Measurements from ENCODE around the gene TBX4.
"Not testable (repeated sequence)": the region's sequence is repeated elsewhere in the genome, so short reads cannot be mapped to it uniquely, and the experiment has no call there.

Gene TBX4

GRCh38 chr17:61427567-61427966, 24.7 kb upstream of the TBX4 start:
- in situ Hi-C loops (cut with MboI; ENCODE audit: low sequenced_read_pairs) = no loop called here

- in situ Hi-C loops (cut with MboI; ENCODE audit: low sequenced_read_pairs) = no loop called here
Observed at GRCh38 chr17:61429274-61429673, 22.9 kb upstream of the TBX4 start.

- in situ Hi-C loops (cut with MboI; ENCODE audit: low sequenced_read_pairs) = not testable (repeated sequence)
Observed at GRCh38 chr17:61429831-61430230, 22.4 kb upstream of the TBX4 start.

GRCh38 chr17:61431594-61432311, 20.5 kb upstream of the TBX4 start:
- in situ Hi-C loops (cut with MboI; ENCODE audit: low sequenced_read_pairs) = no loop called here

GRCh38 chr17:61436273-61436672, 15.9 kb upstream of the TBX4 start:
- in situ Hi-C loops (cut with MboI; ENCODE audit: low sequenced_read_pairs) = no loop called here

- in situ Hi-C loops (cut with MboI; ENCODE audit: low sequenced_read_pairs) = no loop called here
Observed at GRCh38 chr17:61436995-61437704, 15.1 kb upstream of the TBX4 start.

GRCh38 chr17:61440697-61441096, 11.5 kb upstream of the TBX4 start:
- in situ Hi-C loops (cut with MboI; ENCODE audit: low sequenced_read_pairs) = no loop called here

GRCh38 chr17:61441507-61441906, 10.7 kb upstream of the TBX4 start:
- in situ Hi-C loops (cut with MboI; ENCODE audit: low sequenced_read_pairs) = not testable (repeated sequence)

- in situ Hi-C loops (cut with MboI; ENCODE audit: low sequenced_read_pairs) = no loop called here
Observed at GRCh38 chr17:61442136-61442775, 10.0 kb upstream of the TBX4 start.

- in situ Hi-C loops (cut with MboI; ENCODE audit: low sequenced_read_pairs) = no loop called here
Observed at GRCh38 chr17:61442878-61443474, 9.2 kb upstream of the TBX4 start.

GRCh38 chr17:61443475-61443882, 8.7 kb upstream of the TBX4 start:
- in situ Hi-C loops (cut with MboI; ENCODE audit: low sequenced_read_pairs) = no loop called here

GRCh38 chr17:61444075-61444474, 8.1 kb upstream of the TBX4 start:
- in situ Hi-C loops (cut with MboI; ENCODE audit: low sequenced_read_pairs) = no loop called here

- in situ Hi-C loops (cut with MboI; ENCODE audit: low sequenced_read_pairs) = no loop called here
Observed at GRCh38 chr17:61444831-61445230, 7.4 kb upstream of the TBX4 start.

- in situ Hi-C loops (cut with MboI; ENCODE audit: low sequenced_read_pairs) = no loop called here
Observed at GRCh38 chr17:61447358-61447757, 4.9 kb upstream of the TBX4 start.

GRCh38 chr17:61448042-61448441, 4.2 kb upstream of the TBX4 start:
- in situ Hi-C loops (cut with MboI; ENCODE audit: low sequenced_read_pairs) = no loop called here

GRCh38 chr17:61449140-61449539, 3.1 kb upstream of the TBX4 start:
- in situ Hi-C loops (cut with MboI; ENCODE audit: low sequenced_read_pairs) = not testable (repeated sequence)

GRCh38 chr17:61449707-61450640, 2.2 kb upstream of the TBX4 start:
- in situ Hi-C loops (cut with MboI; ENCODE audit: low sequenced_read_pairs) = no loop called here

- in situ Hi-C loops (cut with MboI; ENCODE audit: low sequenced_read_pairs) = no loop called here
Observed at GRCh38 chr17:61450641-61451537, 1.3 kb upstream of the TBX4 start.

- in situ Hi-C loops (cut with MboI; ENCODE audit: low sequenced_read_pairs) = no loop called here
Observed at GRCh38 chr17:61451538-61452300, 503 bp upstream of the TBX4 start.

Data from HL-60/S4 (cell line).